DOHH2 (cell line): Measurements from ENCODE around the gene ITGB1BP1.

Source experiments
- H3F3A ChIP-seq: fragments of 200-600 bp; sonication (generic), shearing (Covaris generic); 2 replicates; pipeline ENCODE4 v1.6.0; 2016; ENCODE audit warnings: antibody characterized with exemption, mild to moderate bottlenecking; ENCODE audit not compliant: control insufficient read depth, insufficient read depth
- H3K27ac ChIP-seq: fragments of 200-600 bp; sonication (generic); 2 replicates; pipeline ENCODE4 v1.5.1; 2014; ENCODE audit warnings: low read depth, mild to moderate bottlenecking, low read length, moderate library complexity
- H3K27me3 ChIP-seq: fragments of 200-600 bp; sonication (generic); 2 replicates; pipeline ENCODE4 v1.6.1; 2014; ENCODE audit warnings: mild to moderate bottlenecking, low read length, mixed read lengths; ENCODE audit not compliant: control insufficient read depth
- H3K36me3 ChIP-seq: fragments of 200-600 bp; sonication (generic); 2 replicates; pipeline ENCODE4 v1.6.1; 2014; ENCODE audit warnings: mild to moderate bottlenecking, low read length, moderate library complexity, mixed read lengths; ENCODE audit not compliant: control insufficient read depth
- H3K4me1 ChIP-seq: fragments of 200-600 bp; sonication (generic); 2 replicates; pipeline ENCODE4 v1.6.1; 2014; ENCODE audit warnings: mild to moderate bottlenecking, low read length, mixed read lengths; ENCODE audit not compliant: control insufficient read depth
- H3K4me2 ChIP-seq: fragments of 200-600 bp; sonication (generic); 2 replicates; pipeline ENCODE4 v1.6.0; 2014; ENCODE audit warnings: mild to moderate bottlenecking, low read length, moderate library complexity
- H3K4me3 ChIP-seq: fragments of 200-600 bp; sonication (generic); 2 replicates; pipeline ENCODE4 v1.5.1; 2014; ENCODE audit warnings: mild to moderate bottlenecking, low read length, mixed read lengths
- H3K79me2 ChIP-seq: fragments of 200-600 bp; sonication (generic); 2 replicates; pipeline ENCODE4 v1.6.1; 2014; ENCODE audit warnings: mild to moderate bottlenecking, low read length, mixed read lengths; ENCODE audit not compliant: control insufficient read depth
- H3K9me2 ChIP-seq: fragments of 200-600 bp; sonication (generic); replicated peaks from 2 replicates; pipeline ENCODE4 v1.6.1; 2014; ENCODE audit warnings: mild to moderate bottlenecking, low read length, mixed read lengths; ENCODE audit not compliant: control insufficient read depth
- H3K9me3 ChIP-seq: fragments of 200-600 bp; sonication (generic); 2 replicates; pipeline ENCODE4 v1.6.1; 2014; ENCODE audit warnings: antibody characterized with exemption, low read length, mixed read lengths; ENCODE audit not compliant: control insufficient read depth, insufficient read depth
- H4K20me1 ChIP-seq: fragments of 200-600 bp; sonication (generic); 2 replicates; pipeline ENCODE4 v1.6.0; 2014; ENCODE audit warnings: low read depth, mild to moderate bottlenecking, antibody characterized with exemption, low read length, moderate library complexity; ENCODE audit not compliant: control insufficient read depth, insufficient read depth
- EZH2phosphoT487 ChIP-seq: fragments of 200-600 bp; sonication (generic); IDR thresholded peaks from 2 replicates; pipeline ENCODE4 v1.6.1; 2017; ENCODE audit warnings: borderline replicate concordance, mild to moderate bottlenecking, antibody characterized with exemption, low read length, moderate library complexity, mixed read lengths
- TF ChIP-seq, protein P1 (sequence below): fragments of 200-600 bp; sonication (generic); IDR thresholded peaks from one replicate; pipeline ENCODE4 v1.5.1; 2014; ENCODE audit warnings: antibody characterized with exemption, mild to moderate bottlenecking, low read depth, low read length; ENCODE audit not compliant: poor library complexity, severe bottlenecking

Gene ITGB1BP1

DNA sequence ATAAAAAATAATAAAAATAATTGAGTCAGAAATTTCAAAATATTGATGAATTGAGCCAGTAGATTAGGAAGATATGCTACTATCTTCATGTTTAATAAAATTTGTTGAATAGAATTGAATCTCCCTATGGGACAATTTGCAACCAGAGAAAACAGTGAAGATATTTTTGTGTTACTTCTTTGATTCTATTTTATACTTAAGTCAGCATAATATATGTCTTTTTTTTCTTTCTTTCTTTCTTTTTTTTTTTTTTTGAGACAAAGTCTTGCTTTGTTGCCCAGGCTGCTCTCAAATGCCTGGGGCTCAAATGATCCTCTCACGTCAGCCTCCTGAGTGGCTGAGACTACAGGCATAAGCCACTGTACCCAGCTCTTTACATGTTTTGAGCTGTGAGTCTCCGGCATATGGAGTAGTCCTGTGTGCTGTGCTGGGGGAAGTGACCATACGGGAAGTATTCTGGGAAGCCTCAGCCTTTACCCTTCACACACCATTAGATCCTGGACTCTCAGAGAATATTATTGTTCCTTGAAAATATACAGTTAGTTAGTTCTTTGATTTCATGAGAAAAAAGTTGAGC lies 37.2 kb upstream of the ITGB1BP1 start:
- Histone ChIP-seq H3K27ac (no peak overlapping the region), H3K9me2 (no peaks in the 10 kb centered on the region), H3K9me3 (no peaks in the 10 kb centered on the region), H3K27me3 (no peaks in the 10 kb centered on the region), H3K4me2 (no peak overlapping the region), H4K20me1 (no peaks in the 10 kb centered on the region), H3K79me2 (no peaks in the 10 kb centered on the region), H3K36me3 (peaks cover 69% of the 10 kb centered on the region), H3K4me3 (no peak overlapping the region), H3F3A (no peaks in the 10 kb centered on the region), H3K4me1 (no peaks in the 10 kb centered on the region)
- TF ChIP-seq EZH2phosphoT487 = no peak
- TF ChIP-seq, protein P1, sequence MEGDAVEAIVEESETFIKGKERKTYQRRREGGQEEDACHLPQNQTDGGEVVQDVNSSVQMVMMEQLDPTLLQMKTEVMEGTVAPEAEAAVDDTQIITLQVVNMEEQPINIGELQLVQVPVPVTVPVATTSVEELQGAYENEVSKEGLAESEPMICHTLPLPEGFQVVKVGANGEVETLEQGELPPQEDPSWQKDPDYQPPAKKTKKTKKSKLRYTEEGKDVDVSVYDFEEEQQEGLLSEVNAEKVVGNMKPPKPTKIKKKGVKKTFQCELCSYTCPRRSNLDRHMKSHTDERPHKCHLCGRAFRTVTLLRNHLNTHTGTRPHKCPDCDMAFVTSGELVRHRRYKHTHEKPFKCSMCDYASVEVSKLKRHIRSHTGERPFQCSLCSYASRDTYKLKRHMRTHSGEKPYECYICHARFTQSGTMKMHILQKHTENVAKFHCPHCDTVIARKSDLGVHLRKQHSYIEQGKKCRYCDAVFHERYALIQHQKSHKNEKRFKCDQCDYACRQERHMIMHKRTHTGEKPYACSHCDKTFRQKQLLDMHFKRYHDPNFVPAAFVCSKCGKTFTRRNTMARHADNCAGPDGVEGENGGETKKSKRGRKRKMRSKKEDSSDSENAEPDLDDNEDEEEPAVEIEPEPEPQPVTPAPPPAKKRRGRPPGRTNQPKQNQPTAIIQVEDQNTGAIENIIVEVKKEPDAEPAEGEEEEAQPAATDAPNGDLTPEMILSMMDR = no peak

DNA sequence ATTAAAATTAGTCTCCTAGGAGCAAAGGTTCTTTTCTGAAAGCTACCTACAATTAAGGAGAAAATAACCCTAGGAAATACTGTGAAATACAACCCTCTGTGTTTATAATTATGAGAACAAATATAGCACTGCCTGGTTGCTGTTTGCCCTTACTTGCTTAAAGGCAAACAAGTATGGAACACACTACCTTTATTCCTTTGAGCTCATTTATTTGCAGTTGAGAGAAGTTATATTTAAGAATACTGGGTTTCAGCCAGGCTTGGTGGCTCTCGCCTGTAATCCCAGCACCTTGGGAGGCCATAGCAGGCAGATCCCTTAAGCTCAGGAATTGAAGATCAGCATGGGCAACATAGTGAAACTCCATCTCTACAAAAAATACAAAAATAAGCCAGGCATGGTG lies 27.9 kb upstream of the ITGB1BP1 start:
- H3K36me3 ChIP-seq = peaks cover 70% of the 10 kb centered on the region
- H3K27ac ChIP-seq = no peak overlapping the region
- no peak overlapping the region for H3K4me2 ChIP-seq
- no peaks in the 10 kb centered on the region for H3F3A ChIP-seq
- no peaks in the 10 kb centered on the region for H3K79me2 ChIP-seq
- H3K9me2 ChIP-seq = no peaks in the 10 kb centered on the region
- no peaks in the 10 kb centered on the region for H3K4me1 ChIP-seq
- H4K20me1 ChIP-seq = no peaks in the 10 kb centered on the region
- no peak overlapping the region for H3K4me3 ChIP-seq
- H3K27me3 ChIP-seq = no peaks in the 10 kb centered on the region
- TF ChIP-seq, protein P1 = no peak
- no peak for TF ChIP-seq EZH2phosphoT487
- no peaks in the 10 kb centered on the region for H3K9me3 ChIP-seq

DNA sequence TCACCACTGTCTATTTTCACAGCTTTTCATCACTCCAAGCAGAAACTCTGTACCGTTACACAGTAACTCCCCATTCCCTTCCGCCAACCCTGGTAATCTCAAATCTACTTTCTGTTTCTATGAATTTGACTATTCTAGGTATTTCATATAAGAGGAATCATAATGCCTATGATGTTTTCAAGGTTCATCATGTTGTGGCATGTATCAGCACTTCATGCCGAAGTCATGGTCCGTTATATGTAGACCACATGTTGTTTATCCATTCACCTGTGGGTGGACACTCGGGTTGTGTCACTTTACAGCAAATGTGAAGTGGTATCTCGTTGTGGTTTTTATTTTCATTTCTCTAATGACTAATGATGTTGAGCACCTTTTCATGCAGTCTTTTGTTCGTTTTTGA lies 21.8 kb upstream of the ITGB1BP1 start:
- H3K4me1 ChIP-seq = no peaks in the 10 kb centered on the region
- no peaks in the 10 kb centered on the region for H3K79me2 ChIP-seq
- H3F3A ChIP-seq = no peaks in the 10 kb centered on the region
- H3K9me3 ChIP-seq = no peaks in the 10 kb centered on the region
- H3K4me2 ChIP-seq = no peak overlapping the region
- no peak overlapping the region for H3K27ac ChIP-seq
- no peak for TF ChIP-seq EZH2phosphoT487
- TF ChIP-seq, protein P1 = no peak
- peaks cover 79% of the 10 kb centered on the region for H3K36me3 ChIP-seq
- no peaks in the 10 kb centered on the region for H3K27me3 ChIP-seq
- no peaks in the 10 kb centered on the region for H4K20me1 ChIP-seq
- no peaks in the 10 kb centered on the region for H3K9me2 ChIP-seq
- H3K4me3 ChIP-seq = no peak overlapping the region

DNA sequence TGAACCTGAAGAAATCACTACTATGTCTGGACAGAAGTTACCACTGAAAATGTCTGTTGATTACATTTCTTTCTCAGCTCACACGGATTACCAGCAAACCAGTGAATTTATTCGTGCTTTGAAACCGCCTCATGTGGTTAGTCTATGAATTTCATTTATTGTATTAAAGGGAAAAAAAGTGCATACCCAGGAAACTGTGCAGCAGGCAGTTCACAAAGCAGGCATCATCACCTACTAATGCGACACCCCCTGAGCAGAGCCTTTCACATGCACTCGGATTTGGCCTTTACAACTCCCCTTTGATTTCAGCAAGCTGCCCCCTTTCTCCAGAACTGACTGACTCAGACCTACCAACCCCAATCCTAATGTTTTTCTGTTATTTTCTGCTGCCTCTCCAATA lies 20.2 kb upstream of the ITGB1BP1 start:
- Histone ChIP-seq H3K36me3 (peaks cover 81% of the 10 kb centered on the region), H3K9me3 (no peaks in the 10 kb centered on the region), H3K4me1 (no peaks in the 10 kb centered on the region)

More for the DNA sequence above, 20.2 kb upstream of the ITGB1BP1 start:
- Histone ChIP-seq H3K9me2 (no peaks in the 10 kb centered on the region), H3K27me3 (no peaks in the 10 kb centered on the region), H3F3A (no peaks in the 10 kb centered on the region), H3K79me2 (no peaks in the 10 kb centered on the region), H3K4me2 (no peak overlapping the region), H3K4me3 (no peak overlapping the region), H3K27ac (no peak overlapping the region), H4K20me1 (no peaks in the 10 kb centered on the region)
- no peak for TF ChIP-seq EZH2phosphoT487
- TF ChIP-seq, protein P1 = no peak
